Measurements from ENCODE around the gene ATP11C. TPM values are rescaled to one million over a fixed set of nuclear protein-coding genes. Genes with fewer than 3 reads are reported as not detected.
A peak's percentile ranks its signal among the peaks of the same experiment; 100 is the strongest.

ATP11C gene
- total and polyA plus RNA-seq, 7 experiments from 2014 or later: 4.5 to 27.5 (median 22.0) TPM

DNA sequence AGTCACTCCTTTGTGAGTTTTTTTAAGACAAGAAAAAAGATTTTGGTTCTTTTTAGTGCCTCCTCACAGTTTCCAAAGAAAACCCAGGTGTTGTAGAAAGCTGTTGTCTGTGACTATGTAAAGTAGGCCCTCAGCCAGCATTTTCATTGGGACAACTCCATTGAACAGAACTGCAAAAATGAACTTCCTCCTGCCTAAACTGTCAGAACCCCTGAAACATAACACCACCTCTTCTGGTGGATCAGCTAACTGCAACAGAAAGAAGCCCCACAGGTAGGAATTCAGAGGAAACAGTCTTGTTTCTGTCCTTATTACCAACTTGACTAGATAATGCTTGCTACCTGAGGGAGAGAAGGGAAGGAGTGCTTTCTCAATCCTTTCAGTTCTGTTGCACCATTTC lies 3.4 kb upstream of the ATP11C start:
- Mint-ChIP-seq H3K27me3 (peaks cover 0 to 6% (median 0%) of the 10 kb centered on the region in 5 donors), H3K4me1 (peaks cover 0 to 6% (median 5%) of the 10 kb centered on the region in 7 donors), H3K36me3 (no peaks in the 10 kb centered on the region), H3K27ac (no peak overlapping the region), H3K4me3 (no peak overlapping the region), H3K9me3 (peaks cover 0 to 3% (median 0%) of the 10 kb centered on the region in 11 donors)
- Histone ChIP-seq H3K27ac (ENCODE audit: low read depth, low read length) (no peak overlapping the region), H3K4me3 (ENCODE audit: low read length) (no peak overlapping the region), H3K27me3 (ENCODE audit: control insufficient read depth in 2 of 2, insufficient read depth in 2 of 2, low read length in 2 of 2) (no peaks in the 10 kb centered on the region), H3K4me1 (ENCODE audit: control insufficient read depth in 2 of 2, insufficient read depth in 2 of 2, low read length in 2 of 2) (no peaks in the 10 kb centered on the region), H3K9me3 (ENCODE audit: control insufficient read depth in 2 of 3, low read length in 3 of 3) (no peaks in the 10 kb centered on the region), H3K36me3 (ENCODE audit: control insufficient read depth in 2 of 3, insufficient read depth in 3 of 3, low read length in 3 of 3) (peaks cover 0 to 4% (median 0%) of the 10 kb centered on the region in 3 experiments)
- POLR2A ChIA-PET: no interaction called here
- intact Hi-C loops (cut with micrococcal nuclease): loop anchor here in 1 of 2 donors (10.0 kb wide), 1 partner anchor 381 kb away; no protein-coding TSS in a partner anchor
- peak in 3 of 9 donors; percentile 10 to 14 (median 11) for DNase-seq
- CTCF ChIA-PET: no interaction called here
- ATAC-seq: no peak

DNA sequence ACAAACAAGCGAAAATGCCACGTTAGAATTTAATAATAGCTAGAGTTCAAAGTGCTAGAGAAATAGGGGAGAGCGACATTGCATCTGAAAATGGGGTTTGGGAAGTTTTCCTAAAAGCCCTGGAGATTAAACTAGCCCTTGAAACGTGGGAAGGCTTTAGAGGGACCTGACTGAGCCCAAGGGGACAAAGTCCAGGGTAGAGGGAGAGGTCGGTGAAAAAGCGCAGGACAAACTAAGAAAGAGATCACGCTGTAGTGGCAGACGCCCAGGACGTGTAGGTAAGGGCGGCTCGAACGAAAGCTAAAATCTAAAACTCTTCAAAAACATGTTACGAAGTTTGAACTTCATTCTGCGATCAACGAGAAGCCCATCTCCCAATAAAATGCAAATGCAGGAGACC lies 1.1 kb upstream of the ATP11C start:
- Mint-ChIP-seq H3K36me3 (peaks cover 0 to 3% (median 0%) of the 10 kb centered on the region in 5 donors), H3K27ac (peak overlapping the region; percentile 84 to 99 (median 96)), H3K4me3 (peak overlapping the region; percentile 86 to 99 (median 94)), H3K27me3 (peaks cover 0 to 1% (median 0%) of the 10 kb centered on the region in 5 donors), H3K4me1 (peaks cover 0 to 28% (median 24%) of the 10 kb centered on the region in 7 donors), H3K9me3 (peaks cover 0 to 5% (median 0%) of the 10 kb centered on the region in 11 donors)
- H3K4me1 ChIP-seq (ENCODE audit: control insufficient read depth in 2 of 2, insufficient read depth in 2 of 2, low read length in 2 of 2): peaks cover 0 to 8% of the 10 kb centered on the region in 2 donors
- no peaks in the 10 kb centered on the region for H3K27me3 ChIP-seq (ENCODE audit: control insufficient read depth in 2 of 2, insufficient read depth in 2 of 2, low read length in 2 of 2)
- no peak for ATAC-seq
- ChIA-PET CTCF (no interaction called here), POLR2A (interaction anchor here (0.6 to 1.3 kb wide), 2 partner anchors 17 to 32 kb away, joined by 3 to 4 read pairs; no protein-coding TSS in a partner anchor)
- no peak for DNase-seq
- H3K4me3 ChIP-seq (ENCODE audit: low read length): no peak overlapping the region
- intact Hi-C loops (cut with micrococcal nuclease): loop anchor here (2.0 to 10.0 kb wide), 4 partner anchors 117 to 379 kb away; no protein-coding TSS in a partner anchor
- no peaks in the 10 kb centered on the region for H3K9me3 ChIP-seq (ENCODE audit: control insufficient read depth in 2 of 3, low read length in 3 of 3)
- H3K36me3 ChIP-seq (ENCODE audit: control insufficient read depth in 2 of 3, insufficient read depth in 3 of 3, low read length in 3 of 3): peaks cover 0 to 4% (median 0%) of the 10 kb centered on the region in 3 experiments
- H3K27ac ChIP-seq (ENCODE audit: low read depth, low read length): peak overlapping the region; percentile 97

DNA sequence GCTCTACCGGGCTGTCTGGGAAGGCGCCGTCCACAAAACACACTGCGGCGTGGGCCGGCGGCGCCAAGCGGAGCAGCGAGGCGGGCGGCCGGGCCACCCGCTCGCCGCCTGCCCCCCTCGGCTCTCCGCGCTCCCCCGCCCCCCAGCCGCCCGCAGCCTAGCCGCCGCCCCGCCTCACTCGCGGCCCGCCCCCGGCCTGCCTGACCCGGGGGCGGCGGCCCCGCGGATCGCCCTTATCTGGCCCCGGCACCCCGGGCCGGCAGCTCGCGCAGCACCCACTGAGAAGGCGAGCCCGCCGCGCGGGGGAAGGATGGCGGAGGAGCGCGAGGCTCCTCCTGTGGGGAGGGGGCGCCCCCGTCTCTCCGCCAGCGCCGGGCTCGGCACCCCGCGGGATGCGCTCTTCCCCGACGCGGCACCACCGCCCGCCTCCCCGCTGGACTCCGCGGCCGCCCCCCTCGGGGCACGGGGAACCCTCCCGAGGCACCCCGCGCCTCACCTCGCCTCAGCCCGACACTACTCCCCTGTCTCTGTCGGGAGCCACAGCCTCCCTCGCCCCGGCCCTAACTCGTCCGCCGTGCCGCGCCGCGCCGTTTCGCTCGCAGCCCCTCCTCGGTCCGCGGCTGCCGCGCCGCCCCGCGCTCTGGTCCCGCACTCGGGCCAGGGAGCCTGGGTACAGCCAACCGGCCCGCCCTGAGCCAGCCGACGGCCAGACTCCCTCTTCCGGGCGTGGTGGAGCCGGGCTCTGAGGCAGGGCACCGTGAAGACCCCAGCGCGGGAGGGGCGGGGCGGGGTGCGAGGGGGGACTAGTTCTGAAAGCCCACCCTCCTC lies 566 bp downstream of the ATP11C start:
- peak overlapping the region; percentile 93 to 99 (median 97) for H3K27ac Mint-ChIP-seq
- CTCF ChIA-PET: no interaction called here
- H3K27me3 ChIP-seq (ENCODE audit: control insufficient read depth in 2 of 2, insufficient read depth in 2 of 2, low read length in 2 of 2): no peaks in the 10 kb centered on the region

DNA sequence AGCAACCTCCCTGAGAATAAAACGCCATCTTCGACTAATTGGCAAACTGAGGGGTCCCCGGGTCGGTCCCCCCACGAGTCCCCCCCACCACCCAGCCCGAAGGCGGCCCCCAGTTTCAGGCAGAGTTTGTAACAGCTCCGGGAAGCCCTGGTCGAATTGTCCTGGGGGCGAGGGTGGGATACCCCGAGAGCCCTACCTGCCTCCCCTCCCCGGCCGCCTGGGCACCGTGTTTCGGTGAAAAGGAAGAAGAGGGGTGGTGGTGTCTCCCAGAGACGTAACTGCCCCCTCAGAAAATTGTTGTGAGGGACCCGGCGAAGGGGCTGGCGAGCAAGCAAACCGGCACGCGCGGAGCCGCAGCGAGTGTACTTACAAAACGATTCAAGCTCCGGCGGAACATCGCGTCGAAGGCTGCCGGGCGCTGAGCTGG lies 1.2 kb downstream of the ATP11C start:
- peak overlapping the region in 7 of 9 donors; percentile 40 to 78 (median 67) for H3K27ac Mint-ChIP-seq
- DNase-seq: peak in 1 of 9 donors; percentile 8
- ChIA-PET POLR2A (interaction anchor here (0.5 to 0.9 kb wide), 2 partner anchors 98 to 116 kb away, joined by 3 read pairs; no protein-coding TSS in a partner anchor), CTCF (no interaction called here)
- peak overlapping the region; percentile 97 for H3K27ac ChIP-seq (ENCODE audit: low read depth, low read length)
- H3K4me1 Mint-ChIP-seq: peaks cover 0 to 41% (median 27%) of the 10 kb centered on the region in 7 donors
- intact Hi-C loops (cut with micrococcal nuclease): loop anchor here (2.0 to 10.0 kb wide), 4 partner anchors 114 to 377 kb away; no protein-coding TSS in a partner anchor
- H3K36me3 ChIP-seq (ENCODE audit: control insufficient read depth in 2 of 3, insufficient read depth in 3 of 3, low read length in 3 of 3): peaks cover 0 to 4% (median 0%) of the 10 kb centered on the region in 3 experiments
- H3K9me3 Mint-ChIP-seq: peaks cover 0 to 5% (median 0%) of the 10 kb centered on the region in 11 donors
- H3K27me3 ChIP-seq (ENCODE audit: control insufficient read depth in 2 of 2, insufficient read depth in 2 of 2, low read length in 2 of 2): no peaks in the 10 kb centered on the region
- H3K27me3 Mint-ChIP-seq: no peaks in the 10 kb centered on the region
- no peaks in the 10 kb centered on the region for H3K9me3 ChIP-seq (ENCODE audit: control insufficient read depth in 2 of 3, low read length in 3 of 3)
- H3K36me3 Mint-ChIP-seq: peaks cover 0 to 3% (median 0%) of the 10 kb centered on the region in 5 donors
- H3K4me3 Mint-ChIP-seq: peak overlapping the region; percentile 73 to 99 (median 82)
- peaks cover 0 to 8% of the 10 kb centered on the region in 2 donors for H3K4me1 ChIP-seq (ENCODE audit: control insufficient read depth in 2 of 2, insufficient read depth in 2 of 2, low read length in 2 of 2)
- H3K4me3 ChIP-seq (ENCODE audit: low read length): peak overlapping the region; percentile 55
- ATAC-seq: no peak

More for the DNA sequence above, 566 bp downstream of the ATP11C start:
- Histone ChIP-seq H3K4me1 (ENCODE audit: control insufficient read depth in 2 of 2, insufficient read depth in 2 of 2, low read length in 2 of 2) (peaks cover 0 to 8% of the 10 kb centered on the region in 2 donors), H3K9me3 (ENCODE audit: control insufficient read depth in 2 of 3, low read length in 3 of 3) (no peaks in the 10 kb centered on the region), H3K27ac (ENCODE audit: low read depth, low read length) (peak overlapping the region; percentile 97), H3K36me3 (ENCODE audit: control insufficient read depth in 2 of 3, insufficient read depth in 3 of 3, low read length in 3 of 3) (peaks cover 0 to 4% (median 0%) of the 10 kb centered on the region in 3 experiments), H3K4me3 (ENCODE audit: low read length) (peak overlapping the region; percentile 55)
- Mint-ChIP-seq H3K9me3 (peaks cover 0 to 5% (median 0%) of the 10 kb centered on the region in 11 donors), H3K4me1 (peaks cover 0 to 37% (median 27%) of the 10 kb centered on the region in 7 donors), H3K36me3 (peaks cover 0 to 3% (median 0%) of the 10 kb centered on the region in 5 donors), H3K27me3 (no peaks in the 10 kb centered on the region), H3K4me3 (peak overlapping the region; percentile 86 to 99 (median 94))
- POLR2A ChIA-PET: interaction anchor here (0.5 kb wide), 1 partner anchor 98 kb away, joined by 3 read pairs; no protein-coding TSS in a partner anchor
- peak; percentile 19 to 60 (median 44) for DNase-seq
- peak; percentile 46 for ATAC-seq
- intact Hi-C loops (cut with micrococcal nuclease): loop anchor here (2.0 to 10.0 kb wide), 4 partner anchors 115 to 377 kb away; no protein-coding TSS in a partner anchor

DNA sequence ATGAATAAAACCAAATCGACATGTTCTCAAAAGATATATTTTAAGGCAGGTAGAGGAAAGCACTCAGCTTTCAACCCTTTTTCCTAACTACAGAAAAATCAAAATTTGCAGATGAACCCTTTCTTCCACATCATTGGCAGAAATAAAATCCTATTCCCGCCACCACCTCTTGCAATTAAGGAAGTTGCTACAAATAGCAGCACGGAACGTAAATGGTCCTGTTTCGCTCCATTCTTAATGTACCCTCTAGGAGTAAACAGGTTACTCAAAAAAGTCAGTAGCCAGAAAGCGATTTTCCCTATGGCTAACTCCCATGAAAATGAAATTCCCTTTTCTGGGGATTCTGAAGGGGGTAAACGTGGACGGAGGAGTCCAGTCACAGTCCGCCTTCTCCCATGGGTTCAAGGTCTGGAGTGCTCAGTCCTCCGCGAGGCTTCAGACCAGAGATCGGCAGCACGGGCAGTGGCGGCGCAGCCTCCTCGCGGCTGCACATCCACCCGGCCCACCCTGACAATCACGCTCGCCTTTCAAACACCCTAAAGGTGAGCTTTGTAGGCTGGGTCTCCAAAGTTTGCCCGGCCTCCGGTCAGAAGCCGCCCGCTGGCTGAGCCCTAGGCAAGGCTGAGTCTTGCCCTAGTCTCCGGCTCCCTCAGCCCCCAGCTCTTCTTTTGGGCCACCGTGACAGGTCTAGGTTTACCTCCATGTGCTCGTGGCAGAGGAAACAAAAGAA lies 1.8 kb downstream of the ATP11C start:
- Mint-ChIP-seq H3K4me3 (peak overlapping the region; percentile 73 to 99 (median 82)), H3K36me3 (peaks cover 0 to 3% (median 0%) of the 10 kb centered on the region in 5 donors), H3K27me3 (no peaks in the 10 kb centered on the region), H3K27ac (peak overlapping the region in 8 of 9 donors; percentile 5 to 78 (median 66)), H3K4me1 (peaks cover 0 to 47% (median 33%) of the 10 kb centered on the region in 7 donors), H3K9me3 (peaks cover 0 to 5% (median 0%) of the 10 kb centered on the region in 11 donors)
- Histone ChIP-seq H3K27me3 (ENCODE audit: control insufficient read depth in 2 of 2, insufficient read depth in 2 of 2, low read length in 2 of 2) (no peaks in the 10 kb centered on the region), H3K4me1 (ENCODE audit: control insufficient read depth in 2 of 2, insufficient read depth in 2 of 2, low read length in 2 of 2) (peaks cover 0 to 8% of the 10 kb centered on the region in 2 donors), H3K27ac (ENCODE audit: low read depth, low read length) (peak overlapping the region; percentile 97), H3K36me3 (ENCODE audit: control insufficient read depth in 2 of 3, insufficient read depth in 3 of 3, low read length in 3 of 3) (peaks cover 0 to 4% (median 0%) of the 10 kb centered on the region in 3 experiments), H3K9me3 (ENCODE audit: control insufficient read depth in 2 of 3, low read length in 3 of 3) (no peaks in the 10 kb centered on the region), H3K4me3 (ENCODE audit: low read length) (peak overlapping the region; percentile 55)
- peak in 7 of 9 donors; percentile 7 to 26 (median 14) for DNase-seq
- ChIA-PET CTCF (no interaction called here), POLR2A (interaction anchor here (0.6 to 0.9 kb wide), 2 partner anchors 115 to 169 kb away, joined by 3 read pairs; no protein-coding TSS in a partner anchor)
- intact Hi-C loops (cut with micrococcal nuclease): loop anchor here (5.0 to 10.0 kb wide), 3 partner anchors 114 to 376 kb away; no protein-coding TSS in a partner anchor
- no peak for ATAC-seq

Data from naive thymus-derived CD4-positive, alpha-beta T cell (primary cell).